OCI-LY1 (cell line): ENCODE results near the gene TM7SF3.
A peak's percentile ranks its signal among the peaks of the same experiment; 100 is the strongest.

Experiments used
- H2AFZ ChIP-seq: fragments of 200-600 bp; sonication (generic), shearing (Covaris generic); 2 replicates; pipeline ENCODE4 v1.6.0; 2014; ENCODE audit warnings: antibody characterized with exemption, mild to moderate bottlenecking, low read length
- H3F3A ChIP-seq: fragments of 200-600 bp; sonication (generic), shearing (Covaris generic); 2 replicates; pipeline ENCODE4 v1.6.0; 2014; ENCODE audit warnings: mild to moderate bottlenecking, antibody characterized with exemption, low read length, moderate library complexity; ENCODE audit not compliant: insufficient read depth
- H3K27ac ChIP-seq: fragments of 200-600 bp; sonication (generic); 2 replicates; pipeline ENCODE4 v1.5.1; 2014; ENCODE audit warnings: low read length, mixed run types, mild to moderate bottlenecking, low read depth; ENCODE audit not compliant: poor library complexity, severe bottlenecking
- H3K27me3 ChIP-seq: fragments of 200-600 bp; sonication (generic); 2 replicates; pipeline ENCODE4 v1.6.0; 2014; ENCODE audit warnings: antibody characterized with exemption, mild to moderate bottlenecking, low read length, moderate library complexity; ENCODE audit not compliant: insufficient read depth
- H3K36me3 ChIP-seq: fragments of 200-600 bp; sonication (generic); 2 replicates; pipeline ENCODE4 v1.6.1; 2014; ENCODE audit warnings: mild to moderate bottlenecking, antibody characterized with exemption, low read length, moderate library complexity, mixed read lengths; ENCODE audit not compliant: insufficient read depth
- H3K4me1 ChIP-seq: fragments of 200-600 bp; sonication (generic); 2 replicates; pipeline ENCODE4 v1.5.1; 2014; ENCODE audit warnings: mild to moderate bottlenecking, low read length, moderate library complexity; ENCODE audit not compliant: insufficient read depth, severe bottlenecking
- H3K4me2 ChIP-seq: fragments of 200-600 bp; sonication (generic), shearing (Covaris generic); 2 replicates; pipeline ENCODE4 v1.6.1; 2014; ENCODE audit warnings: low read length
- H3K4me3 ChIP-seq: fragments of 200-600 bp; sonication (generic); 2 replicates; pipeline ENCODE4 v1.5.1; 2014; ENCODE audit warnings: low read length, low read depth, mild to moderate bottlenecking, mixed read lengths; ENCODE audit not compliant: poor library complexity, severe bottlenecking
- H3K79me2 ChIP-seq: fragments of 200-600 bp; shearing (Covaris generic); 2 replicates; pipeline ENCODE4 v1.6.1; 2016; ENCODE audit warnings: mixed run types, low read length, mixed read lengths; ENCODE audit not compliant: insufficient read depth
- H3K9ac ChIP-seq: fragments of 200-600 bp; sonication (generic), shearing (Covaris generic); 2 replicates; pipeline ENCODE4 v1.6.1; 2014; ENCODE audit warnings: mild to moderate bottlenecking, low read length, mixed read lengths
- H3K9me2 ChIP-seq: fragments of 200-600 bp; sonication (generic), shearing (Covaris generic); 2 replicates; pipeline ENCODE4 v1.6.1; 2014; ENCODE audit warnings: low read depth, mild to moderate bottlenecking, low read length, mixed read lengths
- H3K9me3 ChIP-seq: fragments of 200-600 bp; shearing (Covaris generic); 2 replicates; pipeline ENCODE4 v1.6.1; 2014; ENCODE audit warnings: low read length, mixed read lengths
- H4K20me1 ChIP-seq: fragments of 200-600 bp; sonication (generic), shearing (Covaris generic); 2 replicates; pipeline ENCODE4 v1.6.0; 2016; ENCODE audit warnings: mild to moderate bottlenecking, low read length; ENCODE audit not compliant: insufficient read depth
- EZH2 ChIP-seq: fragments of 200-600 bp; sonication (generic), shearing (Covaris generic); IDR thresholded peaks from 2 replicates; pipeline ENCODE4 v1.8.0; 2017; ENCODE audit warnings: borderline replicate concordance, mixed run types, mild to moderate bottlenecking, antibody characterized with exemption, low read length, moderate library complexity, mixed read lengths
- TF ChIP-seq, protein P1 (sequence below): fragments of 200-600 bp; sonication (generic), shearing (Covaris generic); IDR thresholded peaks from 2 replicates; pipeline ENCODE4 v1.5.1; 2017; ENCODE audit warnings: mild to moderate bottlenecking, antibody characterized with exemption, low read length, moderate library complexity, mixed read lengths

Gene TM7SF3

DNA sequence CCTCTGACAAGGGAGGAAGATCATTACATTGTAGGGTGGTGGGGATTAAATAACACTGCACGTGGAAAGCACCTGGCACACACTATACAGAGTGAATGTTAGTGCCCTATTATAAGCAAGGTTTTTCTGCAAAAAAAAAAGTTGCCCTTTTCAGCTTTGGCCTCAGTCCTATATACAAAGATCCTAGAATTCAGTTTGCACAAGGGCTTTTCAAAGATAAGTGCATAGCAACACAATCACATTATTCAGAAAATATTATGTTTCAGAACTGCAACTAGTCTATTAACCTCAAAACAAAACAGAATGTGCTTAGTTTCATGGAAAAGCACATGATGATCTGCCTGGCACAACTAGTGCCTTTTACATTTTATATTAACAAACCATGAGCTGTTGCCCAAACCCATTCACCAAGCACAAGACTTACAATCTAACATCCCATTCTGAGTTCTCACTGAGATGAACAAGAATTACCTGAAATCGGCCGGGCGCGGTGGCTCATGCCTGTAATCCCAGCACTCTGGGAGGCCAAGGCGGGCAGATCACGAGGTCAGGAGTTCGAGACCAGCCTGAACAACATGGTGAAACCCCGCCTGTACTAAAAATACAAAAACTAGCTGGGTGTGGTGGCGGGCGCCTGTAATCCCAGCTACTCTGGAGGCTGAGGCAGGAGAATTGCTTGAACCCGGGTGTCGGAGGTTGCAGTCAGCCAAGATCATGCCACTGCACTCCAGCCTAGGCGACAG, 1.8 kb downstream of the TM7SF3 start:
- Histone ChIP-seq H3K9ac (no peak overlapping the region; the same call in 1 of the 2 replicates), H3K27me3 (no peaks in the 10 kb centered on the region), H3K9me3 (no peaks in the 10 kb centered on the region), H4K20me1 (no peaks in the 10 kb centered on the region), H3K36me3 (no peaks in the 10 kb centered on the region), H3F3A (no peaks in the 10 kb centered on the region), H3K79me2 (peaks cover 48% of the 10 kb centered on the region), H3K27ac (peak overlapping the region; percentile 71), H3K4me3 (peak overlapping the region; percentile 94), H2AFZ (no peak overlapping the region), H3K9me2 (no peaks in the 10 kb centered on the region), H3K4me2 (peak overlapping the region; percentile 98), H3K4me1 (peaks cover 75% of the 10 kb centered on the region)
- TF ChIP-seq EZH2: no peak
- TF ChIP-seq, protein P1, sequence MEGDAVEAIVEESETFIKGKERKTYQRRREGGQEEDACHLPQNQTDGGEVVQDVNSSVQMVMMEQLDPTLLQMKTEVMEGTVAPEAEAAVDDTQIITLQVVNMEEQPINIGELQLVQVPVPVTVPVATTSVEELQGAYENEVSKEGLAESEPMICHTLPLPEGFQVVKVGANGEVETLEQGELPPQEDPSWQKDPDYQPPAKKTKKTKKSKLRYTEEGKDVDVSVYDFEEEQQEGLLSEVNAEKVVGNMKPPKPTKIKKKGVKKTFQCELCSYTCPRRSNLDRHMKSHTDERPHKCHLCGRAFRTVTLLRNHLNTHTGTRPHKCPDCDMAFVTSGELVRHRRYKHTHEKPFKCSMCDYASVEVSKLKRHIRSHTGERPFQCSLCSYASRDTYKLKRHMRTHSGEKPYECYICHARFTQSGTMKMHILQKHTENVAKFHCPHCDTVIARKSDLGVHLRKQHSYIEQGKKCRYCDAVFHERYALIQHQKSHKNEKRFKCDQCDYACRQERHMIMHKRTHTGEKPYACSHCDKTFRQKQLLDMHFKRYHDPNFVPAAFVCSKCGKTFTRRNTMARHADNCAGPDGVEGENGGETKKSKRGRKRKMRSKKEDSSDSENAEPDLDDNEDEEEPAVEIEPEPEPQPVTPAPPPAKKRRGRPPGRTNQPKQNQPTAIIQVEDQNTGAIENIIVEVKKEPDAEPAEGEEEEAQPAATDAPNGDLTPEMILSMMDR: no peak

DNA sequence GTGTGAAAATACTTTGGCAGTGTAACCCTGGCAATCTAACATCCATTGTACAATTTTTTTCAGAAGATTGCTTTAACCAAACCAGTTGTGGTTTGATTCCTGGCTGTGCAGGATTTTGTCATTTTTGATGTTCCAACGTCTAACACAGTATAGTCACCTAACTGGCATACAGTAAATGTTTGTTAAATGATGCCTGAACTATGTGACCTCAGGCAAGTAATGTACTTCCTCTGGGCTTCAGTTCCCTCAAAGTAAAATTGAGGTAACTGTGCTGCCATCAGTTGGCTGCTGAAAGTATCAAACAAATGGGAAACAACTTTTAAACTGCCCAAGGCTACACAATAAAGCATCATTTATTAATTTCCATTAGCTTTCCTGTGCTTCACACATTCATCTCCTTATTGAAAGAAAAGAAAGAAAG, 4.3 kb downstream of the TM7SF3 start:
- Histone ChIP-seq H3K4me3 (no peak overlapping the region), H3K27ac (peak overlapping the region; percentile 27), H3K4me2 (peak overlapping the region; percentile 2; the same call in 1 of the 2 replicates), H3K27me3 (no peaks in the 10 kb centered on the region), H3K36me3 (no peaks in the 10 kb centered on the region), H3K79me2 (peaks cover 65% of the 10 kb centered on the region), H4K20me1 (no peaks in the 10 kb centered on the region), H3K4me1 (peaks cover 85% of the 10 kb centered on the region), H3F3A (no peaks in the 10 kb centered on the region), H3K9ac (no peak overlapping the region), H3K9me2 (no peaks in the 10 kb centered on the region), H2AFZ (no peak overlapping the region), H3K9me3 (no peaks in the 10 kb centered on the region)
- no peak for TF ChIP-seq EZH2
- TF ChIP-seq, protein P1: peak; percentile 53; the same call in 1 of the 2 replicates

DNA sequence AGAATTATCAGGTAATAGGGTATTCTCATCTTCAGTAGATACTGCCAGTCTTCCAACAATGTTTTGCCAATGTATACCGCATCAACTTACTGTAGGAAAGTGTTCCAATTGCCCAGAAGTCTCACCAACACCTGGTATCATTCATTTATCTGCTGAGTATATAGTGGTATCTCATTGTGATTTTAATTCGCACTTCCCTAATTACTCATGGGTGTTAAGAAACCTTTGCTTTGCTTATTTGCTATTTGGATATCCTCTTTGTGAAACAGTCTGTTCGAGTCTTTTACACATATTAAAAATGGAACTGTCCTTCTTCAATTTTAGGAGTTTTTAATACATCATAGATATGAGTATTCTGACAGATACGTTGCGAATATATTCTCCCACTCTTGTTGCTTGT, 6.1 kb downstream of the TM7SF3 start:
- H3F3A ChIP-seq: no peaks in the 10 kb centered on the region
- H3K9me3 ChIP-seq: no peaks in the 10 kb centered on the region
- no peaks in the 10 kb centered on the region for H4K20me1 ChIP-seq
- H3K4me3 ChIP-seq: no peak overlapping the region
- H3K79me2 ChIP-seq: peaks cover 71% of the 10 kb centered on the region
- no peaks in the 10 kb centered on the region for H3K27me3 ChIP-seq
- TF ChIP-seq, protein P1: no peak
- TF ChIP-seq EZH2: no peak
- peak overlapping the region; percentile 74 for H3K27ac ChIP-seq
- no peaks in the 10 kb centered on the region for H3K9me2 ChIP-seq
- peak overlapping the region; percentile 23; the same call in 1 of the 2 replicates for H3K9ac ChIP-seq
- no peak overlapping the region for H2AFZ ChIP-seq
- H3K4me2 ChIP-seq: peak overlapping the region; percentile 32; the same call in 1 of the 2 replicates
- H3K36me3 ChIP-seq: no peaks in the 10 kb centered on the region
- H3K4me1 ChIP-seq: peaks cover 93% of the 10 kb centered on the region
